Sigmoid colon (tissue), 4 donors: ENCODE data around the gene EHMT1.

Experiments
- CTCF ChIP-seq, 4 experiments: fragments of 450-650 bp in 3 of 4; fragments of 200-600 bp in 1 of 4; IDR thresholded peaks; one replicate each; pipeline ENCODE4 v1.5.1; 2016 to 2019; ENCODE audit warnings: antibody characterized with exemption in 4 of 4, mild to moderate bottlenecking in 3 of 4, moderate library complexity in 2 of 4
- EP300 ChIP-seq, 4 donors: sonication (generic); formaldehyde crosslinking; IDR thresholded peaks; one replicate each; pipeline ENCODE4 v1.6.1; 2017; ENCODE audit warnings: antibody characterized with exemption in 4 of 4
- POLR2A ChIP-seq, 2 donors: fragments of 450-650 bp; IDR thresholded peaks; one replicate each; pipeline ENCODE4 v1.6.1; 2016; ENCODE audit warnings: antibody characterized with exemption in 2 of 2, mild to moderate bottlenecking in 2 of 2, moderate library complexity in 2 of 2

- TF ChIP-seq POLR2A (IDR thresholded peaks at IDR 0.05) (no peak), EP300 (IDR thresholded peaks at IDR 0.05) (no peak), CTCF (IDR thresholded peaks at IDR 0.05) (no peak)
Measured at GRCh38 chr9:137872296-137872695, 253.5 kb downstream of the EHMT1 start.
